GM21737 (cell line): ENCODE data around the gene FKBP1B.
"Not testable (repeated sequence)": the region's sequence is repeated elsewhere in the genome, so short reads cannot be mapped to it uniquely, and the experiment has no call there.

Experiments used
- ATAC-seq: cut with Tn5 transposase; IDR thresholded peaks from one replicate; pipeline ENCODE4 v1.9.1; 2021; ENCODE audit warnings: mild to moderate bottlenecking, moderate library complexity; ENCODE audit not compliant: unreplicated experiment

FKBP1B gene

DNA sequence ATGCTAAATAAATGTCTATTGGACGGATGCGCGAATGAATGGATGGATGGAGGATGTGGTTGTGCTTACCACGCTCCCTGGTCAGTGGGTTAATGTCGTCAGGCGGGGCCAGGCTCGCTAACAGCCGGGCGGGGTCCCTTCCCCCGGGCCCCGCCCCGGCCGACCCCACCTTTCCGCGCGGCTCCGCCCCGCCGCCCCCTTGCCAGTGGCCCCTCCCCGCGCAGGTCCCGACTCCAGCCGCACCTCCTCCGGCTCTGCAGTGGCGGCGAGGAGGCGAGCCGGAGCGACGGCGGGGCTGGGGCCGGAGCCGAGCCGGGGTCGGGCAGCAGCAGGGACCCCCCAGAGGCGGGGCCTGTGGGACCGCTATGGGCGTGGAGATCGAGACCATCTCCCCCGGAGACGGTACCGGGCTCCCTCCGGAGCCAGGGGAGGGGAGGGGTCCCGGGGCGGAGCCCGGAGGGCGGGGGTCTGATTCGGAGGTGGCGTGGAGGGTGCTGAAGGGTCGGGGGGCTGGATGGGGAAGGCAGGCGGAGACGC lies at the start of gene FKBP1B:
FKBP1B (plus strand) TSS at position 257 of the 537 bp plus-strand sequence; CDS start at position 366, 109 bp downstream.
- no peak for ATAC-seq

DNA sequence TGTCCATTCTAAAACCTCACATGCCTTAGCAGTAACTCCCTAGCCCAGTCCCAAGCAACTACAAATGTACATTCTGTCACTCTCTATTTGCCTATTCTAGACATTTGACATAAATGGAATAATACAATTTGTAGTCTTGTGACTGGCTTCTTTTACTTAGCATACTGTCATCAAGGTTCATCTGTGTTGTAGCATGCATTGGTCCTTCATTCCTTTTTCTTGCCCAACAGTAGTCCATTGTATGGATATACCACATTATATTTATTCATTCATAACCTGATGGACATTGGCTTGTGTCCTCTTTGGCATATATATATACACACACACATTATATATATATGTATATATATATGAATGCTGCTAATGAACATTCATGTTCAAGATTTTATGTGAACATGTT lies 41.8 kb upstream of the FKBP1B start:
- no peak for ATAC-seq

- no peak for ATAC-seq
Observed at GRCh38 chr2:24008672-24009366, 40.7 kb upstream of the FKBP1B start.

GRCh38 chr2:24009367-24009679 lies 40.2 kb upstream of the FKBP1B start:
- ATAC-seq = no peak

DNA sequence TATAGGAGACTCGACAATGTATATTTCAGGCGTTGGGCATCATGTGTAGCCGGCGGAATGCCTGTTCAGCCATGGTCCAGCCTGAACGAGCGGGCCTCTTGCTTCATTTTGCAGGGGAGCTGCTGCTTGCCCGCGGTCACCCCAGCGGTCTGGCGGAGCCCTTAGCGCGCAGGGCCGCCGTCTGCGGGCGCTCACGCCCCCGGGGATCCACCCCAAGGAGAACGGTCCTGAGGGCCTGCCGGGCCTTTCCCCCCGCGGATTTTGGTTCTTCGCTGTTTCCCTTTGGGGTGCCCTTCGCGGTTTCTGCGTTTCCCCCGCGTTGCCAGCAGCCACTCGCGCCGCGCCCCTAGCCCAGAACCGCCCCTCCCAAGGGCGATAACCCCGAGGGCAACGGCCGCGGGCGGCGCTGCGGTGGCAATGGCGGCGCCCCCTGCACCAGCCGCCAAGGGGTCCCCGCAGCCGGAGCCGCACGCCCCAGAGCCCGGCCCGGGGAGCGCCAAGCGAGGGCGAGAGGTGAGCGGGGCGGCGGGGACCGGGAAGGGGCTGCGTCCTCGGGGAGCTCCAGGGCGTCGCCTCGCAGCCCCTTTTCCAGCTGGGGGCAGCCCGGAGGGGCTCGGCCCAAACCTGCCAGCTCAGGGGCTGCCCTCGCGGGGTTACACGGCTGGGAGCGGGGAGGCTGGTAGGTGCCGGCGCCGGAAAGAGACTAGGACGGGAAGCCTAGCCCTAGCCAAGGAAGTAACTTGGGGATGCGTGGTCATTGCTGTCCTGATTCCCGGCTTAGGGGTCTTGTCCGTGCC lies 39.7 kb upstream of the FKBP1B start, which contains the start of gene MFSD2B:
MFSD2B (plus strand) TSS at position 406 of the 797 bp plus-strand sequence; CDS start at position 418, 12 bp downstream.
- no peak for ATAC-seq

GRCh38 chr2:24010477-24011249 lies 38.9 kb upstream of the FKBP1B start:
- no peak for ATAC-seq

DNA sequence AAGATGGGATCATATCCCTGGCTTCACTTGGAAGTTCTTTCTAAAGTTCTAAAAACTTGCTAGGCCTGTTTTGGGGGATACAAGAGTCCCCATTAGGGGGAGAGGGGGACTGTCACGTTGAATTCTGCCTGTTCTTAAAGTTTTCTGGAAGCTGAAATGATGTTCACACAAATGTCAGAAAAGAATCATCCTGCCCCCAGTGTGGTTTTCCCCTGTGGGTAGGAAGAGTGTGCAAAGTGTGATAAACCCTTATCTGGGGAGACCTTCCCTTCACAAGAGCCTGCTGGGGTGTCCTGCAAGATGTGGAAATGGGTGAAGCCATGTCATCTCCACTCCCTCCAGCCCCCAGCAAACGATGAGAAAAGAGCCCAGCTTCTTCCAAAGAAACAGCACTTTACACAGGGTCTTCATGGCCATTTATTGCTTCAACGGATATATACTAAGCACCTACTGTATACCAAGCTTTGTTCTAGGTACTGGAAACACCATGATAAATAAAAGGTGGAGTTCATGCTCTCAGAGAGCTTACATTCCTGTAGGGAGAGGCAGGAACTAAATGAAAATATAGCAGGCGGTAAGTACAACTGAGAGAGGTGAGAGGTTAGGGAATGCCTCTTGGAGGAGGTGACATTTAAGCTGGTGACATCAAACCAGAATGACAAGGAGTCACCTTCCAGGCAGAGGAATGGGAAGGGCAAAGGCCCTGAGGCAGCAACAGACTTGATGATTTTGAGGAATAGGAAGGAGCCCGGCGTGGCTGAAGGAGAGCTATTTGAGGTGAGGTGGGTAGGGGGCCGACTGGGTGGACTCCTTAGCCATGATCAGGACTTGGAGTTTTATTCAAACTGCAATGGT lies 38.1 kb upstream of the FKBP1B start:
- no peak for ATAC-seq

DNA sequence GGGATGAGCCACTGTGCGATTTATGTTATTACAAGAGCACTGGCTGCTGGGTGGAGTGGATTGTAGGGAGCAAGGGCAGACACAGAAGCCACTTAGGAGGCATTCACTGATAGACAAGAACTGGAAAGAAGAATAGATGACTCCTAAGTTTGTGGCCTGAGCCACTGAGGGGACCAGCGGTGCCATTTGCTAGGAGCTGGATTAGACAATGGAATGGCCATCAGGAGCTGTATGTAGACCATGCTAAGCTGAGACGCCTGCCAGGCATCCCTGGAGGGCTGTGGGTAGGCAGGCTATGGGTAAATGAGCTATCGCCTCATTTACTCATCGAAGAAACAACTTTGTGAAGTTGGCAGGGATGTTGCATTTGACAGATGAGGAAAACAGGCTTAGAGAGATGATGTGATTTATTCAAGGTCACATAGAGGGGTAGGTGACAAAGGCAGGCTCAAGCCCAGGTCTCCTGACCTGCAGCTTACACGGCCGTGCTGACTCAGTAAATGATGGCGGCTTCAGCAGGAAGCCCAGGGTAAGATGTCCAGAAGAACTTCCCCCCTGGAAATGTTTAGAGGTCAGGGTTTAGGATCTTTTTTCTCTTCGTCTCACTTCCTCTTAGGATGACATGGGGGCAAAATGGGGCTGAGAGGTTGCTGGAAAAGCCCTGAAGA lies 36.9 kb upstream of the FKBP1B start:
- no peak for ATAC-seq

DNA sequence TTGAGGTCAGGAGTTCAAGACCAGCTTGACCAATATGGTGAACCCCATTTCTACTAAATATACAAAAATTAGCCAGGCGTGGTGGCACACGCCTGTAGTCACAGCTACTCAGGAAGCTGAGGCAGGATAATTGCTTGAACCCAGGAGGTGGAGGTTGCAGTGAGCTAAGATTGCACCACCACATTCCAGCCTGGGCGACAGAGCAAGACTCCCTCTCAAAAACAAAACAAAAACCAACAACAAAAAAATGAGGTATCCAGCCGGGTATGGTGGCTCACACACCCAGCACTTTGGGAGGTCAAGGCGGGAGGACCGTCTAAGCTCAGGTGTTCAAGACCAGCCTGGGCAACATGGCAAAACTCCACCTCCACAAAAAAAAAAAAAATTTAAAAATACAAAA lies 34.6 kb upstream of the FKBP1B start:
- ATAC-seq = not testable (repeated sequence)

DNA sequence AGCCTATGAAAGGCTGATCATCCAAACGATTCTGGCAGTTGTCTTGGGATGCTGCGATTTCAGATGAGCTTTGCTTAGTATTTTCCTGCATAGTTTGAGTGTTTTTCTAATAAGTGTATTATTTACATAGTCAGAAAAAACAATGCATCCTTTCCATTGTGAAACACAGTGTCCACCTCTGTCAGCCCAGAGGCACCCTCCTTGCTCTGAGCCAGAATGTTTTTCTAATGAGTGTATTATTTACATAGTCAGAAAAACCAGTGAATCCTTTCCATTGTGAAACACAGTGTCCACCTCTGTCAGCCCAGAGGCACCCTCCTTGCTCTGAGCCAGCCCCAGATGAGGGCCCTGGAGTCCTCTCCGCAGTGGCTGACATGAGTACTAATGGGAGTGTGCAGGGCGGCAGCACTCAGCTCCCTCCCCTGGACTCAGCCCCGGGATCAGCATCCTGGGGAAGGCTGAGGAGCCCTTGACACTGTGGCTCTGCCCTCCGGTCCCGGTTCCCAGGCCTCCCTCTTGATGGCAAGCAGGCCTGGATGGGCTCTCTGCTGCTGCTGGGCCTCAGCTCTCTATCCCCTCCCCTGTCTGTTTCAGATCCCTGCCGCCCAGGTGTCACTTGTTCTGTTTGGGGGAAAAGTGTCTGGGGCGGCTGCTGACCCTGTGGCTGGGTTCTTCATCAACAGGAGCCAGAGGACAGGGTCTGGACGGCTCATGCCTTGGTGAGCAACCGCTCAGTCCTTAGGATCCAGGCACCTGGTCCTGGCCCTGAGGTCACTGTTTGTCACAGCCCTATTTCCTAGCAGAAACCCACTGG lies 33.8 kb upstream of the FKBP1B start:
- no peak for ATAC-seq

GRCh38 chr2:24016376-24016761 lies 33.2 kb upstream of the FKBP1B start:
- no peak for ATAC-seq

- ATAC-seq = no peak
Observed at GRCh38 chr2:24016853-24017703, 32.5 kb upstream of the FKBP1B start.

GRCh38 chr2:24017711-24018110 lies 31.8 kb upstream of the FKBP1B start:
- ATAC-seq = no peak

GRCh38 chr2:24018241-24018640 lies 31.3 kb upstream of the FKBP1B start:
- ATAC-seq = no peak

DNA sequence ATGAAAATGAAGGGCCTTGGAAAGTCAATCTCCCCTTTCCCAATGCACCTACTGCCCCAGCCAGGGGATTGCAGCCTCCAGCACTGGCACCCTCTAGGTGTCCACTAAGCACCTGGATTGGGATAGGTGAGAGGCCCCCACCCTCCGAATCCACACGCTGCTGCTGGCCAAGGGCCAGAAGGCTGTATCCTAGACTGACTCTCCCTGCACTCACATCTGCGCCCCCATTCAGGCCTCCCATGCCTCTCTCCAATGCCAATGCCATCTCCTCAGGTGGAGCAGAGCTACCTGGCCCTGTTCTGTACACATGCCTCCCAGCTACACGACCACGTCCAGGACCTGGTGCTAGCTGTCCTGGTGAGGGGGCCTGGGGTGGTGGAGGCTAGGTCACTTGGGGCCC lies 29.8 kb upstream of the FKBP1B start:
- ATAC-seq = no peak

DNA sequence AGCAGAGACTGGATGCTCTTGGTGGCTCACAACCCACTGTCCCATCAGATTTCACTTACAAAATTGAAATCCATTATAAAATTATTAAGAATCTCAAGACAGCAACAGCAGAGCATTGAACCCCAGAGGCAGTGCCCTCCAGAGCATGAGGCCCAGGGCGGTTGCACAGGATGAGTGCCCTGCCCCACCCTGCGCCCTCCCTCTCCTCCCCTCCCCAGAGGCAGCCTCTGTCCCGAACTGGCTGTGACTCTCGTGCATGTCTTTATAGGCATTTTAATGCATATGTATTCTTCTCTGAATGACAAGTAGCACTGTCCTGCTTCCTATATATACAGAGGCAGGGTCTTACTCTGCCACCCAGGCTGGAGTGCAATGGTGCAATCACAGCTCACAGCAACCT lies 29.3 kb upstream of the FKBP1B start:
- ATAC-seq = no peak

GRCh38 chr2:24021122-24021998 lies 28.2 kb upstream of the FKBP1B start:
- no peak for ATAC-seq
